Activated naive CD8-positive, alpha-beta T cell treated with anti-CD3 and anti-CD28 coated beads, Interleukin-2, amount 50 U/mL, for 16 hours (primary cell): Measurements from ENCODE around the gene TOMT.

Source experiments
- DNase-seq: peaks from one replicate; pipeline ENCODE4 v3.0.0-alpha.2; 2020; ENCODE audit warnings: low read depth, low spot score

Gene TOMT, protein sequence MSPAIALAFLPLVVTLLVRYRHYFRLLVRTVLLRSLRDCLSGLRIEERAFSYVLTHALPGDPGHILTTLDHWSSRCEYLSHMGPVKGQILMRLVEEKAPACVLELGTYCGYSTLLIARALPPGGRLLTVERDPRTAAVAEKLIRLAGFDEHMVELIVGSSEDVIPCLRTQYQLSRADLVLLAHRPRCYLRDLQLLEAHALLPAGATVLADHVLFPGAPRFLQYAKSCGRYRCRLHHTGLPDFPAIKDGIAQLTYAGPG

GRCh38 chr11:72105888-72106287 is at the start of gene TOMT:
Gene TOMT, plus strand, starts transcription at chr11:72105924. Its CDS starts 28 bp downstream, at chr11:72105952.
- DNase-seq = no peak

GRCh38 chr11:72058416-72059034 is 47.2 kb upstream of the TOMT start:
- DNase-seq = no peak

DNA sequence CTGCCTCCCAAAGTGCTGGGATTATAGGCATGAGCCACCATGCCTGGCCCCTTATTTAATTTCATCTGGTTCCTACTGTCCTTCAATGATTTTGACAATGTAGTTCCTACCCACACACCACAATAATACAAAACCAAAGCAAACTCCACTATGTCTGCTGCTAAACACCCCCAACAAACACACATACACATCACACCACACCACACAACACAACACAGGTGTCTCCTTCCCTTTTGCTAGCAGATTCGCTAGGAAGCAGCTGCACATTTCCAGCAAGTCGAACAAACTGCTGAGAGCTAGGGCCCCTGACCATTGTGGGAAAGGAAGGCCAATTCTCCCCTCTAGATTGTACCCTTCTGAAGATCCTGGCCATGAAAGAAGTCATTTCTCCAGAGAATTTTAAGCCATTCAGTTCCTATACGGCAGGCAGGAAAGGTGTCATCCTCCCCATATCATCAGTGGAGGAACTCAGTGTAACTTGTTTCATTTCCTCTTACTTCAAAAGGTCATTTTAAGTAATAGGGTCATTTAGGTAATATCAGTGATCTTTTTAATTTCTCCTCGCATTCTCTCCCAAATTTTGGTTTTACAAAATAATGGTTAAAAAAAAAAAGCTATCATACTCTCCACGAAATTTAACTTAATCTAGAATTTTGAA is 43.9 kb upstream of the TOMT start:
- DNase-seq = no peak

GRCh38 chr11:72066855-72067254 is 38.9 kb upstream of the TOMT start:
- no peak for DNase-seq

DNA sequence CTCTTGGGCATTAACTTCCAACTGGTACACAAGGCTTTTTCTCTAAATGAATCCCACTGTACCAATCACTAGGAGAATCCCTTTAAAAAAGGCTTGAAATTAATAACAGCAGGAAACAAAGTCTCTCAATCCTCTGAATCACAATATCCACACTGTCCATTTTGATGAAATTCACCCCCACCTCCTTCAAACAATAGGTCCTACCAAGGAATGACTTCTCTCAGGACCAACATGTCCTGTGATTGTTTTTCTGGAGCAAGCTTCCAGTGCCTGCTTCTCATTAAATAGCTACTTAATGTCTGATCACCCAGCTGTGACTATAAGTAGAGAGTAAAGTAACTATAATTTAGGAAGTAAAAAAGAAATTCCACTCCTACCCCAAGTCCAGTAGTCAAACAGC is 38.5 kb upstream of the TOMT start:
- DNase-seq = no peak

- no peak for DNase-seq
These were observed 38.0 kb upstream of the TOMT start for GRCh38 chr11:72067676-72068075.

DNA sequence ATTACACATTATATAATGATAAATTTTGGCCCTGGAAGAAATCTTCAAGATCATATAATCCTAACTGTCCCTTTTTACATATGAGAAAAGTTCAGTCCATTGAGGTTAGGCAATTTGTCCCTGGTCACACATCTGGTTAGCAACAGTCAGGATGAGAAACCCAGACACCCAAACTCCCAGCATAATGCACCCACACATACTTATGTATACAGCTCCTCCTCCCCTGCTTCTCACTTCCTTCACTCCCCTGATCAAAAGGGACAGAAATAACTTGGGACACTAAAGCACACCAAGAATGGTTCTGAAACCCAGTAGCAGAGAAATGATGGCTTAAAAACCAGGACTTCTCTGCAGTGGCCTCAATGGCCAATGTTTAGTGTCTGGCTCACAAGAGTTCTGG is 36.5 kb upstream of the TOMT start:
- no peak for DNase-seq

DNA sequence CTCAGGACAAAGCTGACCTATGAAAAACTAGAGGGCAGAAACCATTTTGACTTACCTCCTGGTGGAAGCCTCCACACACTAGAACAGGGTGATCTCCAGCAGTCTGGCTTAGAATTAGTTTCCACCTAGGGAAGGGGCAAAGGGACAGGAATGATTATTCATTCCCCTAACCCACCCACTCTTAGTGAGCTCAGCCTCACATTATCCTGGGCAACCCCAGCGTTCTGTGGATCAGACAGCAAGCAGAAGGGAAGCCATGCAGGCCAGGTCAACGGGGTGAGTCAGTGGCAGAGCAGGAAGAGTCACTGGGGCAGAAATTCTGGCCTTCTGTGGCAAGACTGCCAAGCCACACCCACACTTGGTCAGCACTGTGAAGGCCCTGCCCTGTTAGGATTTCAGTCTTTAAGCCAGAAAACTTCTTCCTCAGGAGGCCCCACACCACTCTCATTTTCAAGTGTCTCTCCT is 35.9 kb upstream of the TOMT start:
- no peak for DNase-seq

DNA sequence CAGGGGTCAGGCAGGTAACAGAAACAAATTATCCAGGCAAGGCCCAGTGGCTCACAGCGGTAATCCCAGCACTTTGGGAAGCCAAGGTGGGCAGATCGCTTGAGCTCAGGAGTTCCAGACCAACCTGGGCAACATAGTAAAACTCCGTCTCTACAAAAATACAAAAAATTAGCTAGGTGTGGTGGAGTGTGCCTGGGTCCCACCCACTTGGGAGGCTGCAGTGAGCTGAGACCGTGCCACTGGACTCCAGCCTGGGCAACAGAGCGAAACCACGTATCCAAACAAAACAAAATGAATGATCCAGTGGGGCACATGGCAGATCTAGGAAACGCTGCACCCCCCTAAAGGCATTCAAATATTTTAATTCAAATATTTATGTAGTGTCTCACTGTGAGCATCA is 35.2 kb upstream of the TOMT start:
- DNase-seq = no peak

DNA sequence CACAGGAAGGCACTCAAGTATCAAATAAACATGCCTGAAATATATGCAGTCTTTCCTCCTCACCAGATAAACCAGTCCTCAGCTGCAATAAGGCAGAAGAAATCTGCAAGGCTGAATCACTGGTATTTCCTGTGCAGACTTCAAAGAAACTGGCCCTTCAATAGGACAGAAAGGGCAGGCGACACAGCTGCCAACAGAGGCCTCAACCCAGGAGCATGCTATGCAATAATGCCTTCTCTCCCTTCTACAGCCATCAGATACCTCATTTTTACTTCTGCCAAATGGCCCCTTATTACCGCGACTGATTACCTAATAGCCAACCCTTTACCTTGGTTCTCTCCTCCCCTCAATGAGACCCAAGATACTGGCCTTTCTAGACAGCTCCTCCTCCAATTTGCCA is 33.4 kb upstream of the TOMT start:
- DNase-seq = no peak

GRCh38 chr11:72075109-72075508 is 30.6 kb upstream of the TOMT start:
- no peak for DNase-seq

GRCh38 chr11:72075756-72076155 is 30.0 kb upstream of the TOMT start:
- no peak for DNase-seq

DNA sequence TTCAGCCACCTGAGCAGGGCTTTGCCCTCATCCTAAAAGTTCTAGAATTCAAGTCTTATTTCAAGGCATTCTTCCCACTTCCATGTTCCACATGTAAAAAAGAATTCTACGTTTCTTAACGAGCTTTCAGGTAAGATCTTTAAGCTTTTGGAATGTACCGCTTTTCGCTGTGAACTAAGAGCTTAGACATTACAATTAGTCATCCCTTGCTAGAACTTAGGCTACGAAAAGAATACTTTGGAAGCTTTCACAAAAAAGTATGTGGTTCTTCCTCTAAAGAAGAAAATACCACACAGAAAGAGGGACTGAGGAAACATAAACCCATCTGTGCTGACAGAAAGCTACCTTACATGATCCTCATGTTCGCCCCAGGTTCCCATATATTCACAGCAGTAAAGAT is 27.2 kb upstream of the TOMT start:
- DNase-seq = no peak

DNA sequence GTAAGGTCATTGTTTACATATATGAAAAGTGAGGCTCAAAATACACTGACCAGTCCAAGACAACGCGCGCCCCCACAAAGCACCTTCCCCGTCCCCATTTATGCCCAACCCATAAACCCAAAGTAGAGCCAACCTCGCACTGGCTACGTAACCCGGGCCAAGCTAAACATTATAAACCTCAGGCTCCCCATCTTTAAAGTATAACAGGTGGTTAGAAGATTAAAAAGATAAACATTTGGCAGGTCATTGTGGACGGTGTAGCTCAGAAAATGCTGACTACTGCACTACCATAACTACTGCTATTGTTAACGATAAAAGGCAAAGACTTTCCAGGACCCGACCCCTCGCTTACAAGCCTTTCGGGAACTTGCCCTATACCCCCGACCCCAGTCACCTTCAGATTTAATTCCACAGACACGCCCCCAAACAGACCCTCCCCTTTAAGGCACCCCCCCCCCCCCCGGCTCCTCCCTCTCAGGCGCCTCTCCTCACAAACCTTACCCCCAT is 25.9 kb upstream of the TOMT start:
- no peak for DNase-seq

GRCh38 chr11:72080326-72081183 is 25.2 kb upstream of the TOMT start, which contains the start of the genes LRRC51 and NUMA1:
Gene LRRC51, plus strand, starts transcription at chr11:72080850. Its CDS starts 8,234 bp downstream, at chr11:72089084.
Gene NUMA1, minus strand, starts transcription at chr11:72080542. Its CDS starts 44,599 bp downstream, at chr11:72035943.
- DNase-seq = peak; percentile 97

DNA sequence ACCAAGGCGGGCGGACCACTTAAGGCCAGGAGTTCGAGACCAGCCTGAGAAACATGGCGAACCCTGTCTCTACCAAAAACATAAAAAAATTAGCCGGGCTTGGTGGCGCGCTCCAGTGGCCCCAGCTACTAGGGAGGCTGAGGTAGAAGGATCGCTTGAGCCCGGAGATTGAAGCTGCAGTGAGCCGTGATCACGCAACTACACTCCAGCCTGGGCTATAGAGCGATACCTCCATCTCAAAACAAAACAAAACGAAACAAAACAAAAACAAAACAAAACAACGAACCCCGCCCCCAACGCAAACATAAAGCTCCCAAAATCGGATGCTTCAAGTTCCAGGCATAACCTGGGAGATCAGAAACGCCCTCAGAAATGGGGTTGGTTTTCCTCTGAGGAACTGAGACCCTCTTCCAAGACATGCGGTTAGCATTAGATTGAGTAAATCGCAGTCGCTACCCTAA is 24.5 kb upstream of the TOMT start:
- DNase-seq = no peak

- no peak for DNase-seq
These were observed 23.8 kb upstream of the TOMT start for GRCh38 chr11:72081821-72082453.

GRCh38 chr11:72083414-72083813 is 22.3 kb upstream of the TOMT start:
- DNase-seq = no peak

- no peak for DNase-seq
These were observed 21.6 kb upstream of the TOMT start for GRCh38 chr11:72084076-72084475.

DNA sequence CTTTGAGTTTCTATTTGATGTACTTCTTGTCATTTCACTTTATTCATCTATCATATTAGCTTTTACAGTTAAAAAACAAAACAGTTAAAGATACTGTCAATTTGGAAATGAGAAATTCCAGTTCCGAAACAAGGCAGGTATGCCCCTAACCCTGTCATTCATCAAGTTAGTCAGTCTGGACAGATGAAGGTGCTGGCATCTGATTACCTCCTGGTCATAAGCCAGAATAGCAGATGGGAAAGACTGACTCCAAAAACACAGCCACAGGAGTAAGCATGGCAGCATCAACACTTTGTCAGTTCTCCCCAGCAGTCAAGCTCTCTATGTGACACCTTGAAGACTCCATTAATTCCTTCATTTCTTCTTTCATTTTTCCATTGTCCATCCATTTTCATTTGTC is 20.8 kb upstream of the TOMT start:
- DNase-seq = no peak
